WERI-Rb-1 (cell line): ENCODE results near the gene KREMEN1.

Experiments used
- DNase-seq: peaks from one replicate; pipeline ENCODE4 v3.0.0-alpha.2; 2020
- H3K27ac ChIP-seq: fragments of 250-450 bp; sonication (Bioruptor Pico); 2 replicates; pipeline ENCODE4 v1.5.1; 2020; ENCODE audit warnings: mild to moderate bottlenecking, moderate library complexity
- H3K27me3 ChIP-seq: fragments of 250-450 bp; sonication (Bioruptor Pico); 2 replicates; pipeline ENCODE4 v1.5.1; 2021; ENCODE audit warnings: mild to moderate bottlenecking, low read depth, moderate library complexity; ENCODE audit not compliant: insufficient read depth, severe bottlenecking
- H3K36me3 ChIP-seq: fragments of 250-450 bp; sonication (Bioruptor Pico); 2 replicates; pipeline ENCODE4 v1.5.1; 2020; ENCODE audit warnings: mild to moderate bottlenecking, moderate library complexity
- H3K4me3 ChIP-seq: 2 replicates; pipeline ENCODE4 v1.5.1; 2011; ENCODE audit warnings: low read depth, mild to moderate bottlenecking, control low read depth, low read length
- H3K9me3 ChIP-seq: fragments of 250-450 bp; sonication (Bioruptor Pico); 2 replicates; pipeline ENCODE4 v1.5.1; 2021; ENCODE audit warnings: mild to moderate bottlenecking, moderate library complexity; ENCODE audit not compliant: severe bottlenecking
- TF ChIP-seq, protein P1 (sequence below): IDR thresholded peaks from 2 replicates; pipeline ENCODE4 v1.5.1; 2011; ENCODE audit warnings: low read depth, mild to moderate bottlenecking, control low read depth, inconsistent platforms, low read length

The KREMEN1 gene

GRCh38 chr22:29145321-29146072 lies 72.7 kb downstream of the KREMEN1 start:
- peak overlapping the region; percentile 9 for H3K27ac ChIP-seq
- H3K4me3 ChIP-seq: no peak overlapping the region
- TF ChIP-seq, protein P1, sequence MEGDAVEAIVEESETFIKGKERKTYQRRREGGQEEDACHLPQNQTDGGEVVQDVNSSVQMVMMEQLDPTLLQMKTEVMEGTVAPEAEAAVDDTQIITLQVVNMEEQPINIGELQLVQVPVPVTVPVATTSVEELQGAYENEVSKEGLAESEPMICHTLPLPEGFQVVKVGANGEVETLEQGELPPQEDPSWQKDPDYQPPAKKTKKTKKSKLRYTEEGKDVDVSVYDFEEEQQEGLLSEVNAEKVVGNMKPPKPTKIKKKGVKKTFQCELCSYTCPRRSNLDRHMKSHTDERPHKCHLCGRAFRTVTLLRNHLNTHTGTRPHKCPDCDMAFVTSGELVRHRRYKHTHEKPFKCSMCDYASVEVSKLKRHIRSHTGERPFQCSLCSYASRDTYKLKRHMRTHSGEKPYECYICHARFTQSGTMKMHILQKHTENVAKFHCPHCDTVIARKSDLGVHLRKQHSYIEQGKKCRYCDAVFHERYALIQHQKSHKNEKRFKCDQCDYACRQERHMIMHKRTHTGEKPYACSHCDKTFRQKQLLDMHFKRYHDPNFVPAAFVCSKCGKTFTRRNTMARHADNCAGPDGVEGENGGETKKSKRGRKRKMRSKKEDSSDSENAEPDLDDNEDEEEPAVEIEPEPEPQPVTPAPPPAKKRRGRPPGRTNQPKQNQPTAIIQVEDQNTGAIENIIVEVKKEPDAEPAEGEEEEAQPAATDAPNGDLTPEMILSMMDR: no peak
- DNase-seq: peak; percentile 30
- H3K36me3 ChIP-seq: 0 out of 2 replicates have a peak, but pooled peaks cover 4% of the 10 kb centered on the region
- no peaks in the 10 kb centered on the region for H3K27me3 ChIP-seq
- H3K9me3 ChIP-seq: no peaks in the 10 kb centered on the region

DNA sequence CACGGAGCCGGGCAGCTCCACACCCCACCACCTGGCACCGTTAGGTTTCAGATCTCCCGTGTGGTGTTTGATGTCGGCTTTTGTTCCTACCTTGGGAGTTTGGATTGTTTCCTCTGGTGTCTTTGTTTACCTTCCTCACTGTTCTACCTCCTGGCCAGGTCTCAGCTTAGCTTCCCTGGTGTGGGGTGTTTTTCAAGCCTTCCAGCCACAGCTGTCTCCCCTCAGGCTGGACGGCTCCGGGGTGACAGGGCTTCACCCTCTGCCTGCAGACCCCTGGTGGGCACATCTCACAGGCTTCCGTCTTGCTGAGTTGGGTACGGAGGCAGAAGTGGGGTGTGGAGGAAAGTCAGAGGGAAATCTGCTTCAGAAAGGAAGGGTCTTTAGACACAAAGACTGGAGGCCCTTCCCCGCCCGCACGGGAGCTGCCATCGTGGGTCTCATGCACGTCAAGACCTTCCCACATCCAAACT lies 73.3 kb downstream of the KREMEN1 start:
- no peak for DNase-seq

GRCh38 chr22:29146771-29147170 lies 73.9 kb downstream of the KREMEN1 start:
- H3K27me3 ChIP-seq: no peaks in the 10 kb centered on the region
- no peak overlapping the region for H3K4me3 ChIP-seq
- no peak for DNase-seq
- TF ChIP-seq, protein P1: no peak
- no peak overlapping the region for H3K27ac ChIP-seq
- 0 out of 2 replicates have a peak, but pooled peaks cover 4% of the 10 kb centered on the region for H3K36me3 ChIP-seq
- H3K9me3 ChIP-seq: no peaks in the 10 kb centered on the region

More for the DNA sequence above, 73.3 kb downstream of the KREMEN1 start:
- no peak overlapping the region for H3K4me3 ChIP-seq
- H3K36me3 ChIP-seq: 0 out of 2 replicates have a peak, but pooled peaks cover 4% of the 10 kb centered on the region
- H3K9me3 ChIP-seq: no peaks in the 10 kb centered on the region
- H3K27me3 ChIP-seq: no peaks in the 10 kb centered on the region
- TF ChIP-seq, protein P1: no peak
- no peak overlapping the region; the same call in 1 of the 2 replicates for H3K27ac ChIP-seq

GRCh38 chr22:29147331-29147899 lies 74.6 kb downstream of the KREMEN1 start:
- Histone ChIP-seq H3K27me3 (no peaks in the 10 kb centered on the region), H3K27ac (no peak overlapping the region), H3K4me3 (no peak overlapping the region), H3K9me3 (no peaks in the 10 kb centered on the region), H3K36me3 (0 out of 2 replicates have a peak, but pooled peaks cover 4% of the 10 kb centered on the region)
- TF ChIP-seq, protein P1: no peak
- DNase-seq: no peak

DNA sequence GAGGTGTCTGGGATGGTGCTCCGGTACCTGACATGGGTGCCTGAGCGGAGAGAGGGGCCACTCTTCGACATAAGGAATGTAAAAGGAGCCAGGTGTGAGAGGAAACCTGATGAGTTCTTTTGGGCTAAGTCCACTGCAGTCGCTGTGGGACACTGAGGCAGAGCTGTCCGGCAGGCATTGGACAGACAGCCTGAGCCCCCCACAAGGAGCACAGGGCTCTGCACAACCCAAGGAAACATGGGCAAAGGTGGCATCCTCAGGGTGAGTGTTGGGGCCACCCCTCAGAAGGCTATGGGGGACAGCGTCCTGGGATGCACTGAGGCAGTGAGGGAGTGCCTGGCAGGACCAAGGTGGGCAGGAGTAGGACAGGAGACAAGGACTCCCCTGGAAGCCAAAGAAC lies 75.2 kb downstream of the KREMEN1 start:
- Histone ChIP-seq H3K27ac (no peak overlapping the region), H3K36me3 (no peaks in the 10 kb centered on the region)
- TF ChIP-seq, protein P1: no peak

More for the DNA sequence above, 75.2 kb downstream of the KREMEN1 start:
- Histone ChIP-seq H3K9me3 (no peaks in the 10 kb centered on the region), H3K27me3 (no peaks in the 10 kb centered on the region), H3K4me3 (no peak overlapping the region)
- DNase-seq: no peak
